HepG2 (cell line): Measurements from ENCODE around the gene SLC12A3. TPM values are rescaled to one million over a fixed set of nuclear protein-coding genes. Genes with fewer than 3 reads are reported as not detected.

Experiments
- AHR ChIP-seq: IDR thresholded peaks from 2 replicates; pipeline ENCODE4 v1.6.1; 2018; ENCODE audit warnings: missing genetic modification reagents, missing compliant biosample characterization
- BHLHE40 ChIP-seq: IDR thresholded peaks from 2 replicates; pipeline ENCODE4 v1.6.1; 2011; ENCODE audit warnings: low read length, improper control_type of control experiment
- CC2D1A ChIP-seq: sonication (generic); formaldehyde crosslinking; IDR thresholded peaks from 2 replicates; pipeline ENCODE4 v1.8.1; 2023; ENCODE audit warnings: mild to moderate bottlenecking, missing genetic modification reagents
- DMAP1 ChIP-seq: IDR thresholded peaks from 2 replicates; pipeline ENCODE4 v1.6.1; 2016
- DPF2 ChIP-seq: sonication (generic); formaldehyde crosslinking; IDR thresholded peaks from 2 replicates; pipeline ENCODE4 v1.4.0; 2020; ENCODE audit warnings: mild to moderate bottlenecking, low read depth, missing genetic modification reagents, borderline replicate concordance
- EP300 ChIP-seq, 3 experiments: sonication (generic) in 1 of 3; formaldehyde crosslinking in 1 of 3; IDR thresholded peaks; 2 replicates each; pipeline versions ENCODE4 v1.5.1 to v1.6.1; 2011 to 2020; ENCODE audit warnings: low read depth in 2 of 3, low read length in 2 of 3, borderline replicate concordance in 1 of 3, improper control_type of control experiment in 1 of 3, mild to moderate bottlenecking in 1 of 3, missing genetic modification reagents in 1 of 3, moderate library complexity in 1 of 3
- FOXC1 ChIP-seq: sonication (generic); formaldehyde crosslinking; IDR thresholded peaks from 2 replicates; pipeline ENCODE4 v1.8.0; 2022; ENCODE audit warnings: mild to moderate bottlenecking, missing genetic modification reagents, borderline replicate concordance
- HNF4A ChIP-seq: sonication (generic); formaldehyde crosslinking; IDR thresholded peaks from 2 replicates; pipeline ENCODE4 v1.4.0; 2020; ENCODE audit warnings: missing genetic modification reagents
- TP53 ChIP-seq: sonication (generic); formaldehyde crosslinking; conservative IDR thresholded peaks from 2 replicates; pipeline ENCODE4 v1.4.0; 2020; ENCODE audit warnings: missing genetic modification reagents
- TRIM24 ChIP-seq: sonication (generic); formaldehyde crosslinking; IDR thresholded peaks from 2 replicates; pipeline ENCODE4 v1.8.0; 2022; ENCODE audit warnings: mild to moderate bottlenecking, missing genetic modification reagents
- XRCC5 ChIP-seq: fragments of 200-400 bp; formaldehyde crosslinking; optimal IDR thresholded peaks from 2 replicates; pipeline ENCODE3; 2017; ENCODE audit warnings: mild to moderate bottlenecking, low read length
- ZEB1 ChIP-seq: IDR thresholded peaks from 2 replicates; pipeline ENCODE4 v1.6.1; 2012; ENCODE audit warnings: mild to moderate bottlenecking, low read depth, inconsistent platforms; ENCODE audit not compliant: insufficient replicate concordance
- ZNF138 ChIP-seq: sonication (generic); formaldehyde crosslinking; IDR thresholded peaks from 2 replicates; pipeline ENCODE4 v1.5.0; 2020; ENCODE audit warnings: mild to moderate bottlenecking, low read depth, missing genetic modification reagents
- ZNF547 ChIP-seq: sonication (generic); formaldehyde crosslinking; IDR thresholded peaks from 2 replicates; pipeline ENCODE4 v1.5.1; 2020; ENCODE audit warnings: mild to moderate bottlenecking, missing genetic modification reagents
- ZNF724P ChIP-seq: sonication (generic); formaldehyde crosslinking; IDR thresholded peaks from 2 replicates; pipeline ENCODE4 v1.8.0; 2022; ENCODE audit warnings: missing genetic modification reagents, borderline replicate concordance
- ZNF766 ChIP-seq: sonication (generic); formaldehyde crosslinking; IDR thresholded peaks from 2 replicates; pipeline ENCODE4 v1.5.0; 2020; ENCODE audit warnings: missing genetic modification reagents, borderline replicate concordance
- ZSCAN30 ChIP-seq: sonication (generic); formaldehyde crosslinking; IDR thresholded peaks from 2 replicates; pipeline ENCODE4 v1.5.0; 2020; ENCODE audit warnings: mild to moderate bottlenecking, missing genetic modification reagents
- ZSCAN31 ChIP-seq: sonication (generic); formaldehyde crosslinking; IDR thresholded peaks from 2 replicates; pipeline ENCODE4 v1.5.0; 2020; ENCODE audit warnings: low read depth, mild to moderate bottlenecking, missing genetic modification reagents
- polyA plus RNA-seq, 8 experiments: library from polyadenylated mRNA; depleted of rRNA in 3 of 8; stranded (reverse) in 7 of 8; unstranded in 1 of 8; fragments of >200 nt; fragmentation: Illumina TruSeq in 4 of 8; extraction: Trizol in 4 of 8; gene quantifications; 2 replicates each; pipeline versions ENCODE4 v1.2.1 to v1.2.3, GENCODE V29; 2011 to 2016; ENCODE audit warnings: low read depth in 4 of 8, missing spikeins in 1 of 8, mixed read lengths in 1 of 8; ENCODE audit not compliant: insufficient read depth in 1 of 8
- total RNA-seq, 5 experiments: library from RNA; depleted of rRNA; stranded (reverse); fragments of >200 nt; fragmentation: Illumina TruSeq; extraction: Trizol; gene quantifications; 2 replicates each; pipeline ENCODE4 v1.2.3, GENCODE V29; 2016; ENCODE audit warnings: low read depth in 1 of 5
- TF ChIP-seq, protein P1 (sequence below): sonication (generic); formaldehyde crosslinking; IDR thresholded peaks from 2 replicates; pipeline ENCODE4 v1.4.0; 2020; ENCODE audit warnings: missing genetic modification reagents
- TF ChIP-seq, protein P2 (sequence below): IDR thresholded peaks from 2 replicates; pipeline ENCODE4 v1.6.1; 2016; ENCODE audit warnings: missing compliant biosample characterization, missing genetic modification reagents, borderline replicate concordance
- TF ChIP-seq, protein P3 (sequence below): sonication (generic); formaldehyde crosslinking; IDR thresholded peaks from 2 replicates; pipeline ENCODE4 v1.4.0; 2020; ENCODE audit warnings: missing genetic modification reagents
- TF ChIP-seq, protein P4 (sequence below): sonication (generic); formaldehyde crosslinking; IDR thresholded peaks from 2 replicates; pipeline ENCODE4 v1.8.0; 2022; ENCODE audit warnings: mild to moderate bottlenecking, missing genetic modification reagents
- TF ChIP-seq, protein P5 (sequence below): sonication (generic); formaldehyde crosslinking; IDR thresholded peaks from 2 replicates; pipeline ENCODE4 v1.4.0; 2020; ENCODE audit warnings: missing genetic modification reagents, mild to moderate bottlenecking, borderline replicate concordance

Gene SLC12A3
- total and polyA plus RNA-seq, 2 of the 13 experiments (the other 11 are each of a cell fraction or from before 2014, with no cell fraction given): 6.2 TPM; not detected in 1

DNA sequence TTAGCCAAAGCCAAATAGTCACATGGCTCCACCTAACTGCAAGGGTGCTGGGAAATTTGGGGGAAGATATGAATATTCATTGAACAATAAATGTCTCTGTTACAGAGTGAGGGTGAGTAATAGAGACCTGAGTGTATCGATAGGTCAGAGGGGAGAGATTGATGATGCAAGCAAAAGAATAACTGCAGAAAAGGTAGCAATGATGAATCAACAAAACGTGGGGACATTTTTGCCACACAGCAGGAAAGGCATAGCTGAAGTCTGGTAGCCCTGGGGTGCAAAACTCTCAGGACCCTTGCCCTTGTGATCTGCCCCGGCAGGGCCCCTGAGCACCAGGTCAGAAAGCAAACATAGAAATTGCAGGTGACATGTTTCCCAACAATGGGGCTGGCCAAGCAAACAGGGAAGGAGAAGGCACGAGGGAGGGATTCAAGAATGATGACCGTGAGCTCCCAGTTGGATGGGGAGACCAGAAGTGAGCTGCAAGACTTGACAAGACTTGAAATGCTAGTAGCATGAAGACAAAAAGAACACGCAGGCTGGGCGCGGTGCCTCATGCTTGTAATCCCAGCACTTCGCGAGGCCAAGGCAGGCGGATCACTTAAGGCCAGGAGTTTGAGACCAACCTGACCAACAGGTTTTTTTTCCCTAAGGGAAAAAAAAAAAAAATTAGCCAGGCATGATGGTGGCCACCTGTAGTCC, 54.2 kb downstream of the SLC12A3 start (continued):
- TF ChIP-seq EP300 (IDR thresholded peaks at IDR 0.05; ENCODE audit: low read depth in 2 of 2, low read length in 2 of 2): peak; percentile 74 to 95; a peak in 3 of 4 replicates
- TF ChIP-seq EP300 (CRISPR knock-in tag; IDR thresholded peaks at IDR 0.05; ENCODE audit: borderline replicate concordance): peak; percentile 85
- TF ChIP-seq TP53 (CRISPR knock-in tag): 0 out of 2 replicates have a peak, but pooled peaks have one; percentile 24
- no peak for TF ChIP-seq CC2D1A (CRISPR knock-in tag)
- TF ChIP-seq, protein P1, sequence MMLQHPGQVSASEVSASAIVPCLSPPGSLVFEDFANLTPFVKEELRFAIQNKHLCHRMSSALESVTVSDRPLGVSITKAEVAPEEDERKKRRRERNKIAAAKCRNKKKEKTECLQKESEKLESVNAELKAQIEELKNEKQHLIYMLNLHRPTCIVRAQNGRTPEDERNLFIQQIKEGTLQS (CRISPR knock-in tag): peak; percentile 64; the same call in 1 of the 2 replicates
- TF ChIP-seq XRCC5: peak; percentile 40
- peak; percentile 37; the same call in 1 of the 2 replicates for TF ChIP-seq AHR (CRISPR knock-in tag)
- TF ChIP-seq, protein P2, sequence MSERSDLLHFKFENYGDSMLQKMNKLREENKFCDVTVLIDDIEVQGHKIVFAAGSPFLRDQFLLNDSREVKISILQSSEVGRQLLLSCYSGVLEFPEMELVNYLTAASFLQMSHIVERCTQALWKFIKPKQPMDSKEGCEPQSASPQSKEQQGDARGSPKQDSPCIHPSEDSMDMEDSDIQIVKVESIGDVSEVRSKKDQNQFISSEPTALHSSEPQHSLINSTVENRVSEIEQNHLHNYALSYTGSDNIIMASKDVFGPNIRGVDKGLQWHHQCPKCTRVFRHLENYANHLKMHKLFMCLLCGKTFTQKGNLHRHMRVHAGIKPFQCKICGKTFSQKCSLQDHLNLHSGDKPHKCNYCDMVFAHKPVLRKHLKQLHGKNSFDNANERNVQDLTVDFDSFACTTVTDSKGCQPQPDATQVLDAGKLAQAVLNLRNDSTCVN (CRISPR knock-in tag): peak; percentile 75; the same call in 1 of the 2 replicates
- peak; percentile 81; the same call in 1 of the 2 replicates for TF ChIP-seq ZNF724P (CRISPR knock-in tag)
- no peak for TF ChIP-seq ZSCAN30 (CRISPR knock-in tag)
- peak; percentile 89 for TF ChIP-seq DPF2 (CRISPR knock-in tag)
- peak; percentile 76; the same call in 1 of the 2 replicates for TF ChIP-seq DMAP1
- TF ChIP-seq ZNF138 (CRISPR knock-in tag): 0 out of 2 replicates have a peak, but pooled peaks have one; percentile 69
- TF ChIP-seq, protein P3, sequence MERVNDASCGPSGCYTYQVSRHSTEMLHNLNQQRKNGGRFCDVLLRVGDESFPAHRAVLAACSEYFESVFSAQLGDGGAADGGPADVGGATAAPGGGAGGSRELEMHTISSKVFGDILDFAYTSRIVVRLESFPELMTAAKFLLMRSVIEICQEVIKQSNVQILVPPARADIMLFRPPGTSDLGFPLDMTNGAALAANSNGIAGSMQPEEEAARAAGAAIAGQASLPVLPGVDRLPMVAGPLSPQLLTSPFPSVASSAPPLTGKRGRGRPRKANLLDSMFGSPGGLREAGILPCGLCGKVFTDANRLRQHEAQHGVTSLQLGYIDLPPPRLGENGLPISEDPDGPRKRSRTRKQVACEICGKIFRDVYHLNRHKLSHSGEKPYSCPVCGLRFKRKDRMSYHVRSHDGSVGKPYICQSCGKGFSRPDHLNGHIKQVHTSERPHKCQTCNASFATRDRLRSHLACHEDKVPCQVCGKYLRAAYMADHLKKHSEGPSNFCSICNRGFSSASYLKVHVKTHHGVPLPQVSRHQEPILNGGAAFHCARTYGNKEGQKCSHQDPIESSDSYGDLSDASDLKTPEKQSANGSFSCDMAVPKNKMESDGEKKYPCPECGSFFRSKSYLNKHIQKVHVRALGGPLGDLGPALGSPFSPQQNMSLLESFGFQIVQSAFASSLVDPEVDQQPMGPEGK: peak; percentile 88
- TF ChIP-seq, protein P4, sequence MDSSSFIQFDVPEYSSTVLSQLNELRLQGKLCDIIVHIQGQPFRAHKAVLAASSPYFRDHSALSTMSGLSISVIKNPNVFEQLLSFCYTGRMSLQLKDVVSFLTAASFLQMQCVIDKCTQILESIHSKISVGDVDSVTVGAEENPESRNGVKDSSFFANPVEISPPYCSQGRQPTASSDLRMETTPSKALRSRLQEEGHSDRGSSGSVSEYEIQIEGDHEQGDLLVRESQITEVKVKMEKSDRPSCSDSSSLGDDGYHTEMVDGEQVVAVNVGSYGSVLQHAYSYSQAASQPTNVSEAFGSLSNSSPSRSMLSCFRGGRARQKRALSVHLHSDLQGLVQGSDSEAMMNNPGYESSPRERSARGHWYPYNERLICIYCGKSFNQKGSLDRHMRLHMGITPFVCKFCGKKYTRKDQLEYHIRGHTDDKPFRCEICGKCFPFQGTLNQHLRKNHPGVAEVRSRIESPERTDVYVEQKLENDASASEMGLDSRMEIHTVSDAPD (CRISPR knock-in tag): peak; percentile 89
- 0 out of 2 replicates have a peak, but pooled peaks have one; percentile 58 for TF ChIP-seq ZNF766 (CRISPR knock-in tag)
- peak; percentile 98 for TF ChIP-seq HNF4A (CRISPR knock-in tag)
- TF ChIP-seq, protein P5, sequence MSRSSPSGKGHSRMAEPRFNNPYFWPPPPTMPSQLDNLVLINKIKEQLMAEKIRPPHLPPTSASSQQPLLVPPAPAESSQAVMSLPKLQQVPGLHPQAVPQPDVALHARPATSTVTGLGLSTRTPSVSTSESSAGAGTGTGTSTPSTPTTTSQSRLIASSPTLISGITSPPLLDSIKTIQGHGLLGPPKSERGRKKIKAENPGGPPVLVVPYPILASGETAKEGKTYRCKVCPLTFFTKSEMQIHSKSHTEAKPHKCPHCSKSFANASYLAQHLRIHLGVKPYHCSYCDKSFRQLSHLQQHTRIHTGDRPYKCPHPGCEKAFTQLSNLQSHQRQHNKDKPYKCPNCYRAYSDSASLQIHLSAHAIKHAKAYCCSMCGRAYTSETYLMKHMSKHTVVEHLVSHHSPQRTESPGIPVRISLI (CRISPR knock-in tag): peak; percentile 61; the same call in 1 of the 2 replicates
- TF ChIP-seq FOXC1: no peak
- peak; percentile 63; the same call in 1 of the 2 replicates for TF ChIP-seq ZSCAN31 (CRISPR knock-in tag)
- TF ChIP-seq ZEB1: peak; percentile 97
- no peak for TF ChIP-seq ZNF547
- peak; percentile 84 for TF ChIP-seq TRIM24 (CRISPR knock-in tag)
- peak; percentile 75 for TF ChIP-seq BHLHE40
